ENCODE data around the gene MTERF1. TPM values are rescaled to one million over a fixed set of nuclear protein-coding genes. Genes with fewer than 3 reads are reported as not detected.
A peak's percentile ranks its signal among the peaks of the same experiment; 100 is the strongest.

MTERF1 gene
- total and polyA plus RNA-seq, 11 donors = 5.5 to 11.6 (median 7.3) TPM

DNA sequence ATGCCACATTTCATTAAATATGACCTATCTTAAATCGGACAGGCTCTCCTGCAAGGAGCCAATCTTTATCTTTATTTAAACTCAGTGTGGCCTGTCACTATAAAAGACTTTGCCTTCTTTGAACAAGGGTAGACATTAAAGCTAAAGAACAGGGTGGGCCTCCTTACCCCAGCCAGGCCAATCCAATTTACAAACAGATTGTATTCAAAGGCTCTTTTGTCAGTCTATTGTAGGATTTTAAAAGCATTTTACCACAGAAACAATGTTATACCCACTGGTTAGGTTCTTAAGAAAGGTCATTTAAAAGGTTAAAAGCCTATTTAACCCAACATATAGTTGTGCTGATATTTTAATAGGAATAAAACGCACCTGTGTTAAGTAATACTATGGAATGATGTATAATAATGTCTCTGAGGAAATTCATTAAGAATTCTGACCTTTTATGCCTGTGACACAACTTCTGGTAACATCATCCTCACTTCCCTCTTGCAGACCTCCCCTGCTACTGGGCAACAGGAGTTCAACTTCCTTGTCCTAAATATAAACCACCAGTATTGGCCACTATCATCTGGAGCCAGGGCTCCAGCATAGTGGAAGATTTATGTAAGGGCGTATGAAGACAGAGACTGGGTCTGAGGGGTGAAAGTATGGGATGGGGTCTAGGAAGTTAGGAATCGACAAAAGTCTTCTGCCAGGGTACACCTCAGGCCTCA lies 32.5 kb downstream of the MTERF1 start:
- intact Hi-C loops (cut with DNase I) = no loop called here

DNA sequence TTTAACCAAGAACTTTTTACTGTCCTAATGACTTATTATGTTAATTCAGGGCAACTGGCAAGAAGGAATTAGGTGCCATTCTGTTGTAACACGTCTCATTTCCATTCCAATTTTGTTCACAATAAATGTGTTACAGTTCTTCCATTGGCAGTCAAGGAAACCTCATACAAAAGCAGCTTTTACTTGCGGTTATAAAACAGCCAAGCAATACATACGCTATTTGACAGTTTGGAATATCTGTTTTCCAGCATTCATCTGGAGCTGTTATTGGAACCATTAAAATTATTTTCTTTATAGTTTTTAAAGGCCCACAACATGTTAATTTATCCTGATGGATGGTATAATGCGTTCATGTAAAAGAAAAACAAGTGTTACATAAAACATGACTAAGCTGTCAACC lies 33.3 kb downstream of the MTERF1 start:
- no peak for ATAC-seq
- TF ChIP-seq, protein P1, sequence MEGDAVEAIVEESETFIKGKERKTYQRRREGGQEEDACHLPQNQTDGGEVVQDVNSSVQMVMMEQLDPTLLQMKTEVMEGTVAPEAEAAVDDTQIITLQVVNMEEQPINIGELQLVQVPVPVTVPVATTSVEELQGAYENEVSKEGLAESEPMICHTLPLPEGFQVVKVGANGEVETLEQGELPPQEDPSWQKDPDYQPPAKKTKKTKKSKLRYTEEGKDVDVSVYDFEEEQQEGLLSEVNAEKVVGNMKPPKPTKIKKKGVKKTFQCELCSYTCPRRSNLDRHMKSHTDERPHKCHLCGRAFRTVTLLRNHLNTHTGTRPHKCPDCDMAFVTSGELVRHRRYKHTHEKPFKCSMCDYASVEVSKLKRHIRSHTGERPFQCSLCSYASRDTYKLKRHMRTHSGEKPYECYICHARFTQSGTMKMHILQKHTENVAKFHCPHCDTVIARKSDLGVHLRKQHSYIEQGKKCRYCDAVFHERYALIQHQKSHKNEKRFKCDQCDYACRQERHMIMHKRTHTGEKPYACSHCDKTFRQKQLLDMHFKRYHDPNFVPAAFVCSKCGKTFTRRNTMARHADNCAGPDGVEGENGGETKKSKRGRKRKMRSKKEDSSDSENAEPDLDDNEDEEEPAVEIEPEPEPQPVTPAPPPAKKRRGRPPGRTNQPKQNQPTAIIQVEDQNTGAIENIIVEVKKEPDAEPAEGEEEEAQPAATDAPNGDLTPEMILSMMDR (IDR thresholded peaks at IDR 0.05) = no peak
- no peak for TF ChIP-seq POLR2A (IDR thresholded peaks at IDR 0.05)
- Histone ChIP-seq H3K36me3 (no peaks in the 10 kb centered on the region), H3K27me3 (no peaks in the 10 kb centered on the region), H3K4me3 (no peak overlapping the region), H3K4me1 (peaks cover 0 to 11% (median 0%) of the 10 kb centered on the region in 12 donors), H3K9me3 (peaks cover 0 to 7% (median 0%) of the 10 kb centered on the region in 12 donors), H3K27ac (no peak overlapping the region)
- intact Hi-C loops (cut with DNase I) = no loop called here
- 88 to 93% (median 92%) methylated on average over 4 of the region's 4 CpGs for WGBS, 4 donors
- DNase-seq = no peak

More for the DNA sequence above, 32.5 kb downstream of the MTERF1 start:
- whole genome bisulfite sequencing, 4 donors = 91 to 93% (median 92%) methylated on average over 4 of the region's 4 CpGs
- Histone ChIP-seq H3K9me3 (peaks cover 0 to 8% (median 0%) of the 10 kb centered on the region in 12 donors), H3K27ac (no peak overlapping the region), H3K4me1 (peaks cover 0 to 11% (median 0%) of the 10 kb centered on the region in 12 donors), H3K27me3 (no peaks in the 10 kb centered on the region), H3K4me3 (no peak overlapping the region), H3K36me3 (no peaks in the 10 kb centered on the region)
- no peak for TF ChIP-seq POLR2A (IDR thresholded peaks at IDR 0.05)
- TF ChIP-seq, protein P1 (IDR thresholded peaks at IDR 0.05) = no peak
- ATAC-seq (peak in 2 of 4 donors; percentile 26 to 59), DNase-seq (no peak)

DNA sequence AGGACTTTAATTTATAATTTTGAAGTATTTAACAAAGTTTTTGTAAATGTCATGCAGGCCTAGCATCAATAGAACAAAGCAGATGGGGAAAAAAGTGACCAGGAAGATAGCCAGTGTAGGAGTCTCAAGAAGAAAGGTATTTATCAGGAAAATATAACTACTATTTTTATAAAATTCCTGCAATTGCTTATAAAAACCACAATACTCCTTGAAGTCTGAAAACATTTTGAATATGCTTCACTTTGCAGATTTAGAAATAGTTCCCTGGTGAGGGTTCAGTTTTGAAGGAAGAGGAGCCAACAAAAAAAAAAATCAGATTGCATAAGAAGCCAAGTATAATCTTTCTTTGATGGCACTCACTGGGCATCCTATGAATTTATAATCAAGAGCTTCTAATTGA lies 34.1 kb downstream of the MTERF1 start:
- TF ChIP-seq, protein P1 (IDR thresholded peaks at IDR 0.05) = no peak
- TF ChIP-seq POLR2A (IDR thresholded peaks at IDR 0.05) = no peak
- peaks cover 0 to 11% (median 0%) of the 10 kb centered on the region in 12 donors for H3K4me1 ChIP-seq
- H3K27me3 ChIP-seq = no peaks in the 10 kb centered on the region
- ATAC-seq (no peak), DNase-seq (no peak)
- no peak overlapping the region for H3K27ac ChIP-seq
- intact Hi-C loops (cut with DNase I) = no loop called here
- peaks cover 0 to 15% (median 0%) of the 10 kb centered on the region in 12 donors for H3K9me3 ChIP-seq
- no peaks in the 10 kb centered on the region for H3K36me3 ChIP-seq
- no peak overlapping the region for H3K4me3 ChIP-seq

DNA sequence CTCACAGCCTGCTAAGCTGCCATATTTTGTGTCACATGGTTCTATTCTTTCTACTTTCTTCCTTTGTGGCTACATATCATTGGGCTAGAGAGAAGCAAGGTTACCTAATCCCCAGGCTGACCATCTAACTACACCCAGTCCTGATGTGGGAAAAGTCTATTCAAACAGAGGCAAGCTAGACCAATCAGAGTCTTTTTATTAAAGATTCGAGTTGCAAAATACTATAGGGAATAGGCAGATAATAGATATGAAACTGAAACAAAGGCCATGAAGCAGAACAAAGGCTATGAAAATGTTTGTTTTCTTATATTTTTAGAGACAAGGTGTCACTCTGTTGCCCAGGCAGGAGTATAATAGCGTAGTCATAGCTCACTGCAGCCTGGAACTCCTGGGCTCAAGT lies 36.7 kb downstream of the MTERF1 start:
- peaks cover 0 to 19% (median 0%) of the 10 kb centered on the region in 12 donors for H3K9me3 ChIP-seq
- no peak overlapping the region for H3K27ac ChIP-seq
- H3K27me3 ChIP-seq = no peaks in the 10 kb centered on the region
- no peaks in the 10 kb centered on the region for H3K36me3 ChIP-seq
- 87 to 98% (median 92%) methylated on average over 2 of the region's 2 CpGs for WGBS, 4 donors
- H3K4me3 ChIP-seq = no peak overlapping the region
- DNase-seq (no peak), ATAC-seq (no peak)
- TF ChIP-seq, protein P1 (IDR thresholded peaks at IDR 0.05) = no peak
- no peak for TF ChIP-seq POLR2A (IDR thresholded peaks at IDR 0.05)
- intact Hi-C loops (cut with DNase I) = no loop called here
- H3K4me1 ChIP-seq = peaks cover 0 to 11% (median 0%) of the 10 kb centered on the region in 12 donors

Measured in heart left ventricle (tissue), 16 donors.